Activated CD8-positive, alpha-beta memory T cell treated with anti-CD3 and anti-CD28 coated beads, Interleukin-2, amount 50 U/mL, for 24 hours (primary cell): ENCODE measurements around the gene DUSP22.
"Not testable (repeated sequence)": the region's sequence is repeated elsewhere in the genome, so short reads cannot be mapped to it uniquely, and the experiment has no call there.

Experiments used
- DNase-seq: peaks from one replicate; pipeline ENCODE4 v3.0.0-alpha.2; 2020; ENCODE audit errors: extremely low read depth

The DUSP22 gene

DNA sequence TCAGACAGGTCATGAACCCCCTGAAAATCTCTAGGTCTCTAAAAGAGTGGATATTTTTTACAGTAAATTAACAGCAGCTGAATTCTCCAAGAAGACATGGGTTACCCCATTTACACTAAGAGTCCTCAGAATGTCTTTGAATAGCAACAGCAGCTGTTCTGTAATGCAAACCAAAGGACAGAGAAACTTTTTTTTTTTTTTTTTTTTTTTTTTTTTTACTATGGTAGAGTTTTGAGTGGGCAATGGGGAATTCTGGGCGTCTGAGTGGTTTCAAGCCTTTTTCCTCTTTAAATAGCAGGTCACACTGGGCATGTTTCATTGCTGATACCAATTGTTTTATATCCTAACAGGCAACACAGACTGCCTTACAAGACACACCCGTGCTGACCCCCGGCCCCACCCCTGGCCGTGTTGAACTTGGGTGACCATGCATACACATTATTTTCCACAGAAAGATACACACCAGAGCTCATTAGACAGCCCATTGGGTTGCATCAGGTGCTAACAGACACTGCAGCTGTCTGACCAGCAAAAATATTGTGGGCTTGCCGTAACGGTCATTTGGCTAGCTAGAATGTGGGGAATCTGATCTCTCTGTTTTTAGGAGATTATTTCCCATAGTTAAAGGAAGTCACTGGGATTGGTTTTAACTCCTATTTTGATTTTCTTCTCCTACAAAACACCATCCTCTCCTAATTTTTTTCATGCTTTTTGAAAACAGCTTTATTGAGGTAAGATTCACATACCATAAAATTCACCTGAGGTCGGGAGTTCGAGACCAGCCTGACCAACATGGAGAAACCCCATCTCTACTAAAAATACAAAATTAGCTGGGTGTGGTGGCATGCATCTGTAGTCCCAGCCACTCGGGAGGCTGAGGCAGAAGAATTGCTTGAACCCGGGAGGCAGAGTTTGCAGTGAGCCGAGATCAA, 72.6 kb downstream of the DUSP22 start:
- no peak for DNase-seq

DNA sequence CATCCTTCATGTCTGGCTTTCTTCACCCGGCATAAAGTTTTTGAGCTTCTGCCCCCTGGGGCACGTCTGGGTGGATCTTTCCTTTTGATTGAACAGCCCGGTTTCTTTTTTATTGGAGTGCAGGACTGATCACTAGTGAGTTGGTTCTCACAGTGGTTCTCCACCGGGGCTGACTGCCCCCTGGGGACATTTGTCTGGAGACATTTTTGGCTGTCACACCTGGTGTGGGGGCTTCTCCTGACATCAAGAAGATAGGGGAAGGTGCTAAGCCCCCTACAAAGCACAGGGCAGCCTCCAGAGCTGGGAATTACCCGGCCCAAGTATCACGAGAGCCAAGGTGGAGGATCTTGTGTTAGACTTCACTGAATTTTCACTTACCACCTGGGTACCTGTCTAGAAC, 73.5 kb downstream of the DUSP22 start:
- DNase-seq = no peak

DNA sequence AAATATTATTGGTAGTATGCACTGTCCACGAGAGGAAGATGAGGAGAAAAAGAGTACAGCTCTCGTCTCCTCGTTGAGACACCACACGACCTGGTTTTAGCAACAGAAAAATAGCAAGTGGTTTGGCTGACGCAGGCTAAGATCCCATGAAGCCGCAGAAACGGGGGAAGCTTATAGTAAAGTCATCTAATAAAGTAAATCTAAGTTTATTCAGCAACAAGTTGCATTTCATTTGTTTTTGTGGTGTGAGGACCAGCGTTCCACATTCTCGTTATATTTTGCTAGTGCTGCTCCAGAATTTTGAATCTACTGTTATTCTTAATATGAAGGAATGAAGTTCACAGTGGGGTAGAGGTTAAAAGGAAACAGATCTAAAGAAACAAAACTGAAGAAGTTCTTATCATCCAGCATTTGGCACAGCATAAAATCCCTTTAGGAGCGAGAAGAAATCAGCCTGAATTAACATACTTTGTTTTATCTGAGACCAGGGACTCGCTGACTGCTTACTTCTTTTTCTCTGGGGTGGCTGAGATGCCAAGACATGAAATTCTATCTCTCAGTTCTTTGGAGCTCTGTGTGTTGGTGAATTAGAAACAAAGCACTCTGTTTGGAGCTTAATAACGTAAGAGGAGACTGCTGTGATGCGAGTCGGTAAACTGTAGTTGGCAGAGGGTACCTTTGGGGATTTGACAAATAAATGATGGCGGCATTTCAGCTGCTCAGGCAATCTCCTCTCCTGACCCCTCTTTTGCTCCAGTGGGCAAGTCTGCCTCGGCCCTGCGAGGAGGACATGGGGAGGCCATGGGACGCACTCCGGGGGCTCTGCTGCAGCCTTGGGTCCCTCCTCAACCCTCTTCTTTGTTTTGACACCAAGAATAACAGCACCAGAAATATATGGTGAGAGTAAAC, 74.4 kb downstream of the DUSP22 start:
- no peak for DNase-seq

DNA sequence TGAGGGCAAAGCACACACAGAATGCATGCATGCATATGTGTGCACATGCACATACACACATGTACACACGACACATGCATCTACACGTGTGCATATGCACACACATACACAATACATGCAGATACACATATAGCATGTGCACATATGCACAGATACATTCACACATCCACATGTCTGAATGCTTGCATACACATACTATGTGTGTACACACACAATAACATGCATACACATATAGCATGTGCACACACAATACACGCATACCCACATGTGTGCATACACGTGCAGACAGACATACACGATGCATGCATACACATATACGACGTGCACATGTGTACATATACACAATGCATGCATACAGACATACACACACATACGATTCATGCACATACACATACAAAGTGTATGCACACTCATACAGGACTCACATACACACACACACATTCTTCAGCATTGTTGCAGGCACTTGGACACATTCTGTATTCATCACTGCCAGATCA, 75.1 kb downstream of the DUSP22 start:
- no peak for DNase-seq

DNA sequence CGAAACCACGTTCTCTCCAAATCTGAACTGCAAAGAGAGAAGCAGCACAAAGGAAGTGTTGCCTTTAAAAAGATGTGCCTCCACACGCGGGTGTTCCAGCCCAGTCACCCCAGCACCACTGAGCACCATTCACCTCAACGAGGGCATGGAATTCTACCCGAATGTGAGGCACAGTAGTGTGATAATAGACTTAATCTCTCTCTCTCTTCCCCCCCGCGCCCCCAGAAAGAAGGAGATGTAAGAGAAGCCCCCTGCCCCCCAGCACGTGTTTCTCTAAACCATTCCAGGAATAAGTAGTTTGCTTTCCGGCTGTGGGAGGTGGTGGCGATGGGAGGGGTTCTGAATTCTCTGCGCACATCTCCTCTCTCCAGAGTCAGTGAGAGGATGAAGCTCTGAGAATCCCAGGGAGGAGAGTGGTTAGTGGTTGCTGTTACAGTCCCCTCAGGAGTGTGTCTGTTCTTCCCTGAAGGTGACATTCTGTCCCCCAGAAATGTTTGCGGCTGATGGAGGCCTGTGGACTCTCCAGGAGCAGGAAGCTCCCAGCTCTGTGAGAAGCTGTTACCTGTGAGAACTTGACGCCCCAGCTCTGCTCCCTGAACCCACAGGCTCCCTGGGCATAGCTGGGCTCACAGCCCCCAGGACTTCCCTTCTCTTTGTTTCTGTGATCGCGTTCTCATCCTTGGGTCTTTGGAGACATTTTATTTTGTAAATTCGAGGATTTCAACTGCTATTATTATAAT, 75.8 kb downstream of the DUSP22 start:
- no peak for DNase-seq

DNA sequence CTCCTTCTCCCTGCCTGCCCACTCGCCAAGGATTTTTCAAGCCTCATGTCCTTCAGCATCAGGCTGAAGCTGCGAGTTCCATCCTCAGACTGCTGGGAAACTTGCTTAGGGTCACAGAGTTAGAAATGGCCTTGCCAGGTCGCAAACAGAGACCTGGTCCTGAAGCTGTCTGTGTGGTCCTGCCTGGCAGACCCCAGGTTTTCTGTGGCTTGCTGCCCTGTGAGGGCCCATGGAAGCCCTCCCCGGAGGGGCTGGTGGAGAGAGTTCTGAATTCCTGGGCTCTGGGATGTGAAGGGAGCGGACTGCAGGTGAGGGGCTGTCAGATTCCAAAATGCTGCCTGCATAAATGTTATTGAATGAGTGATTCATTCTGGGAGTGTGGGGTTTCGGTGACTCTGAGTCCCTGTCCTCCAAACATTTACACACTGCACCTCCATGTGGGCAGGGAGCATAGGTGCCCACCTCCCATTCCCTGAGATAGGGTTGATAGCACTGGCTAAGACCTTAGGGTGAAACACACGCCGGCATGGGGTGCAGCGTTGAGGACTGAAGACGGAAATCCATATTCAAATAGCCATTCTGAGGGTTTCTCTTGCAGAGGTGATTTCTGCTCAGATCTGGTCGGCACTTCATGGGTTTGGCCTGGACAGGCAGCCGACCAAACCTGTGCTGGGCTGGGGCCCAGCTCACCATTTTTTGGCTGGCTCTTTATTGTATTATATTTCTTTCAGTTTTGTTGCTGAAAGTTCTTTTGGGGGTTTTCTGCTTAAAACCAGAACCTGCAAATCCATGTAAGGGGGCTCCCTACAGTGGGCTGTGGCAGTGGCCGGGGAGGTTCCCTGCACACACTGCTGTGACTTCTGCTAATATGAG, 77.5 kb downstream of the DUSP22 start:
- no peak for DNase-seq

DNA sequence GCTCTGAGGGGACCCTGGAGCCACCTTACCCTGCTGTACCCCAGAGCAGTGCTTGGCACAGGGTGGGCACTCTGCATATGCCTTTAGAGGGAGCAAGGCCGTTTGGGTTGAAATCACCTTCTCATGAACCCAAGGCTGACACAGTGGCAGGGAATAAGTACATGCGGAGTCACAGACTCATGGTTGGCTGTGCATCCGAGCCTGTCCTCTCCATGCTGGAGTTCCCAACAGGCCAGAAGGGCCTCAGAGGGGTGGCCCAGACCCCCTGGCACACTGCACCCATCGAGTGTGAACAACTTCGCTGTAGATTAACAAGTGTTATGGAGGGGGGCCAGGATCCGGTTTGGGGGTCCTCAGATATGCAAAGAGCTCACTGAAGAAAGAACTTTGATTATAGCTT, 78.3 kb downstream of the DUSP22 start:
- no peak for DNase-seq

DNA sequence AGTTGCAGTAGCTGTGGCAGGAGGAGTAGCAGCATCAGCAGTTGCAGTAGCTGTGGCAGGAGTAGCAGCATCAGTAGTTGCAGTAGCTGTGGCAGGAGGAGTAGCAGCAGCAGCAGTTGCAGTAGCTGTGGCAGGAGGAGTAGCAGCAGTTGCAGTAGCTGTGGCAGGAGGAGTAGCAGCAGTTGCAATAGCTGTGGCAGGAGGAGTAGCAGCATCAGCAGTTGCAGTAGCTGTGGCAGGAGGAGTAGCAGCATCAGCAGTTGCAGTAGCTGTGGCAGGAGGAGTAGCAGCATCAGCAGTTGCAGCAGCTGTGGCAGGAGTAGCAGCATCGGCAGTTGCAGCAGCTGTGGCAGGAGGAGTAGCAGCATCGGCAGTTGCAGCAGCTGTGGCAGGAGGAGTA, 79.6 kb downstream of the DUSP22 start:
- not testable (repeated sequence) for DNase-seq

DNA sequence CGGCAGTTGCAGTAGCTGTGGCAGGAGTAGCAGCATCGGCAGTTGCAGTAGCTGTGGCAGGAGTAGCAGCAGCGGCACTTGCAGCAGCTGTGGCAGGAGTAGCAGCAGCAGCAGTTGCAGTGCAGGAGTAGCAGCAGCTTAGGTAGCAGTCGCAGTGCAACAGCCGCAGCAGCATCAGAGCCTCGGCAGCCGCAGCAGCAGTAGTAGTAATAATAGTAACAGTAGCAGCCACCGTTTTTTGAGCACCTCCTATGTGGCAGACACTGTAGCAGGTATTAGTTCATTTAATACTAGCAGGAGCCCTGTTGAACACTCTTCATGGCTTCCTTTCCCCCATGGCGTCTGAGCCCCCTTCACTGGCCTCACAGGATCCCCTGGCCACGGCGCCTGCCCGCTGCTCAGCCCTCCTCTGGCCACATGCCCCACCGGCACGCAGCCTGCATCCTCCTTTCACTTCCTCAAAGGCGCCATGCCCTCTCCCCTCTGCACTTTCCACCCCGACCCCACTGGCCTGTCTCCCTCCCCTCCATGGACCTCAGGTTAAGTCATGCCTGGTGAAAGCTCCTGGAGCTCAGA, 80.1 kb downstream of the DUSP22 start:
- DNase-seq = no peak

DNA sequence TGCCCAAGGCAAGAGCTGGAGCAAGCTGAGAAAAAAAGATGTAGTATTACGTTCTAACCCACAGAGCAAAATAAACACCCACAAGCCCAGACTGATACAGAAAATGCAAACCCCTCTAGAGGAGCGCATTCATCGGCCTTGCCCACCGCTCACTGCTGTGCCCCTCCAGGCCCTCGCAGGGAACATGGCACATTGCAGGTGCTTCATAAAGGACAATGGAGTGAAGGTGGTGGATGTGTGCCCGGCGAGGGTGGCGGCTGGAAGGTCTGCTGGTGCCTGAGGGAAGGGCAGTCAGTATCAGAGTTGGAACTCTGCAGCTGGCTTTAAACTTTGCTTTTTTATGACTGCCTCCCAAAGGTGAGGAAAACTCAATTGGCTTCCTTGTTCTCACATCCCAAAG, 80.7 kb downstream of the DUSP22 start:
- DNase-seq = no peak

DNA sequence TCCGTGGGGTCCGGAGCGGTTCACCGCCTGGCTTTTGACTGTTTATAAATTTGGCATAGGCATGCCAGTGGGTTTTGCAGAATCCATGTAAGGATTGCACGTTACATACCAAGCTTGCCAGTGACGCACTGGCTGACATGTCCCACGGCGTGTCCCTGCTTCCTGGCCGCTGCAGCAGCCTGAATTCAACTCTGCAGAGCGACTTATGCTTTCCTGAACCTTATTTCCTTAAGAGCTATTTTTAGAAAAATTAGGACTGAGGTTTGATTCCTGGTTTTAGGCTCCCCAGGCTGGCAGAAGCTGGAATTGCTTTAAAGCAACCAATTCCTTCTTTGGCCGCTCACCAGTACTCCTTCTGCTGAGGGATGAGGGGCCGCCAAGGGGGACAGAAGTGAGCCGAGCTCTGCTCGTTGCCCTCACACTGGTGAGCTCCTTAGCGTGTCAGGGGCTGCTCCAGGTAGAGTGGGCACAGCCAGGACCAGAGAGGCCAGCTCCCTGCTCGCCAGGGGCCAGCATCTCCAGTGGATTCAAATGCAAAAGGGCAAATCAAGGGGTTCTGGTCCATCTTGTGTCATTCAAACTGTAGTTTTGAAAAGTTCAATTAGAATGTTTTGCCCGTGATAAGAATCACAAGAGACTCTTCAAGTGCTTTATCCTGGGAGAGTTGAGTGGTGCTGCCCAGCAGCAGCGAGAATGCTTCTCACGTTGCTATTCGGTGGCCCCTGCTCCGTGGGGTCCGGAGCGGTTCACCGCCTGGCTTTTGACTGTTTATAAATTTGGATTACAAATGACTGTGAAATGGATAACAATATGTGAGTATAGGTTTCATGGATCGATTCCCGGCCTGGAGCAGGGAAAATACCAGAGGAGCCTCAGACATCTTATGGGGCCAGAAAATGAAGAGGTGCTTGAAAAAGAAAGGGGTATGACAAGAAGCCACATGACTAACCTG, 81.8 kb downstream of the DUSP22 start:
- DNase-seq = no peak

DNA sequence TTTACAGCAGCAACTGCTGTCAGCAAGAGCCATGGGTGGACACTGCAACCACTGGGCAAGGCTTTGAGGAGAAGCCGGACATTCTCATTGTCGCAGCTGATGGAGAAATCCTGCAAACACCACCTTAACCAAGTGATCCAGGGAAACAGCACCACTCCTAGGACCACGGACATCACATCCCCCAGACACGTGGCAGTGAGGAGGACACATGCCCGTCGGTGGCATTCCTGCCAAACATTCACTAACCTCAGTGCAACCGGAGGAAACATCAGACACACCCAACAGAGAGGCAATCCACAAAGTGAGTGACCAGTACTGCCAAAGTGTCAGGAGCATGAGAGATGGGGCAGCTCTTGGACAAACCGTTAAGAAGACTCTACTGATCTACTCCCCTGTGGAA, 82.7 kb downstream of the DUSP22 start:
- no peak for DNase-seq

DNA sequence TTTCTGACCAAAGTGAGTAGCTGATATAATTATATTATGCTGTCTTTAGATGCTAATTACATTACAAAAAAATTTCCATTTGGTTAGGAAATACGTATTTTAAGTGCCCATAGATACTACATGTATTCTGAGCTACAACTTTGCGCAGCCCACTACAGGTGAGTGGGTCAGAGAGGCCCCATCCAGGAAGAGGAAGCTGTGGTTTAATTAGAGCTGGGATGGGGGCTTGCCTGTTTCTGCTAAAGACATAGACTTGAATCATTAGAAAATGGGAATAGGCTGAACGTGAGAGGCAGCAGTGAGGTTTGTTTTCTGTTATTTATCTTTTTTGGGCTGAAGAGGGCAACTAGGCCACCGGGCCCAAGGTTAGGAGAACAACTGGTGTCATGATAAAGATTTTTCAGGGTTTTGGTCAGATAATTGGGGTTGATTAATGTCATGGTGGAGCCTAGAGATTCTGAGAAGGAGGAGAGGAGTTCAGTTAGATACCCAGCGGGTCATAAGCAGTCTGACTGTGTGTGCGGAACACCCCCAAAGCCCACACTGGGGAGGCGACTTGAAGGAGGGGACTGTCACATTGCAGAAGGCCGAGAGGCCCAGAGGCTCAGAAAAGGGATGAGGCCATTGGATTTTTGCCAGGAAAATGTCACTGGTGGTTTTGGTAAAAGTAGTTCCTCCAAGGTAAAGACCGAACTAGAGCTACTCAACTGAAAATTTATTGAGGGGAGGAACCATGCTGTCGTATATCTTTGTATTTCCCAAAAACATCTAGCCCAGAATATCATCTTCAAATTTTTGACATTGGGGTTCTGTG, 84.7 kb downstream of the DUSP22 start:
- no peak for DNase-seq

DNA sequence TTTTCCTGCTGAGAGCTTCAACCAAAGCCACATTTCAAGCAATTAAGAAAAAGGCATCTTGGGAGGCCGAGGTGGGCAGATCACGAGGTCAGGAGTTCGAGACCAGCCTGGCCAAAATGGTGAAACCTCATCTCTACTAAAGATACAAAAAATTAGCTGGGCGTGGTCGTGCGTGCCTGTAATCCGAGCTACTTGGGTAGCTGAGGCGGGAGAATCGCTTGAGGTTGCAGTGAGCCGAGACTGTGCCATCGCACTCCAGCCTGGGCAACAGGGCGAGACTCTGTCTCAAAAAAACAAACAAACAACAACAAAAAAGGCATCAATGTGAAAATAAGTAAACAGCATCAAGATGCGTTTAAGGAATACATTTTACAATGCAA, 85.3 kb downstream of the DUSP22 start:
- not testable (repeated sequence) for DNase-seq

DNA sequence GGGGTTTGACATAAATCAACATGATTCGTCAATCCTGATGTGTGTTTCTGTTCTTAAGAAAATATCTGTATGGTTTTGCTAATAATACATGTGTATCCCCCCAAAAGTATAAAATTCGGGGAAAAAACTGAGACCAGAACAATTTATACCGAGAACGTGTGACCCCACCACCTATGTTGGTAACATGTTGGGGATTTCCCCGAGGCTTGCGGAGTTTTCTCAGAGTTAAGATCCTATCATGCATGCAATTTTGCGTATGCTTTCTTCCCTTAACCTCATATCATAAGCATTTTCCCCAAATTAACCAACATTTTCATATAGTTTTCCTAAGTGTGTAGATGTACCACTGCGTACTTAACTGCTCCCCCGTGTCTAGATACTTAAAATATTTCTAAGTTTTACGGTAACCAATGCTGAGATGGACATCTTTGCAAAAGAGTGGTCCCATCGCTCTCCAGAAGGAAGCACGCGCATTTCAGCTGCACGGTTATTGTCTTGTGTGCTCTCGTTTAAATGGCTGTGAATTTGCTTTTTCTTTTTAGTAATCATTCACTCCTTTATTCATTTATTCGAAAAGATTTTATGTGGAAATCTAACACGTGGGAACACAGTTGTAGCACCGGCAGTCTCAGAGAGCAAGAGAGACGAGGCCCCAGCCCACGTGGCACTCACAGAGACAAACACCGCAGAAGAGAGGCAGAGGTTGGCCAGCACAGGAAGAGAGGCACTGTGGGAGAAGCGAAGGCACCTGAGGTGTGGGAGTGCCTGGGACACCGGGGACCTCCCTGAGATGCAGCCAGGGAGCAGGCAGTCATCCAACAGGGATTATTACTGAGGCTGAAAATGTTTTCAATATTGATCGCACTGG, 86.0 kb downstream of the DUSP22 start:
- no peak for DNase-seq

DNA sequence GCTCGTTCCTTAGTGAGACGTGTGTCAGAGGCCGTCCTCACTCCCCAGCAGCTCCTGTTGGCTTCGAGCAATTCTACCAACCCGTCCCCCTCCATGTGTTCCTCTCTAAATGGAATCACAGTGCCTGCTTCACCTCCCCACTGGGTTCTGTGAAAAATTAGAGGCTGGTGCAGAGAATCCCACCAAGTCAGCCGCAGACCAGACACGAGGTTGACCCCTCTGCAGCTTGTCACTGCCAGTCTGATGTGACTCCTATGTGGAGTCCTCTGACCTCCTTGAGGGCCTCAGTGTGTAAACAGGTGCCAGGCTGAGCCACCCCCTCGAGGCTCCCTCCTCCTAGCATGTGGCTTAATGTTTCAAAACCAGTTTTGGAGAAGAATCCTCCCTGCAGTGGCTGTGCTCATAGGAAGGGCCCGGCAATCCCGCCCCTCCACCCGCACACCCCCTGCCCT, 86.7 kb downstream of the DUSP22 start:
- DNase-seq = no peak

DNA sequence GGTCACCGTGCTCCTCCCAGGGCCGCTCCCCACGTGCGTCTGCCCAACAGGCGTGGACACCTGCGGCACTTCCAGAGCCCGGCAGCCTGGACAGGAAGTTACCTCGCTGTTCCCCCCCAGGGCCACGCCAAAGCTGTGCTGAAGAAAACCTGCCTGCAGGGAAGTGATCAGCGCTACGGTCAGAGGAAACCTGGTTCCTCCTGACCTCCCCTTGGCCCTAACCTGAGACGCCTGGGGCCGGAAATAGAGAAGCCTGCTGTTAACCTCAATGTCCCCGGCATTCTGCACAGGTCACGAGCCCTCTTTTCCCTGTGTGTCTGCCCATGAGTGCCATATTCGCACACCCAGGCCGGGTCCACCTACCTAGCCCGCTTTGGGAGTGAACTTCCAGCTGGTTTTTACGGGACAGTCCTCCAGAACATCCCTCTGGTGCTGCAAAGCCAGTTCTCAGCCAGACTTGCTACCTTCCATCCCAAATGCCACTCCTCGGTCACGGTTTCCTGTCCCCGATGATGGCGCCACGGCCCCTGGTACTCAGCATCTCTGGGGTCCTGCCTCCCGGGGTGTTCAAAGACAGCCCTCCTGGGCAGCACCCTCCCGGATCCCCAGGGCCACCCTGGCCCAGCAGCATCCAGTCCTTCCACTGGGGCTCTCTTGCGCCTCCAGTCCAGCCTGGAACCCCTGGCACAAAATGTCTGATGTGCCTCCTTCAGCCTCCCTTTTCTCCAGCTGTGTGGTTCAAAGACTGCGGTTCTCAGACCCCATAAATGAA, 87.3 kb downstream of the DUSP22 start:
- DNase-seq = no peak
